Measurements from ENCODE around the gene FBXO41.

FBXO41 gene

DNA sequence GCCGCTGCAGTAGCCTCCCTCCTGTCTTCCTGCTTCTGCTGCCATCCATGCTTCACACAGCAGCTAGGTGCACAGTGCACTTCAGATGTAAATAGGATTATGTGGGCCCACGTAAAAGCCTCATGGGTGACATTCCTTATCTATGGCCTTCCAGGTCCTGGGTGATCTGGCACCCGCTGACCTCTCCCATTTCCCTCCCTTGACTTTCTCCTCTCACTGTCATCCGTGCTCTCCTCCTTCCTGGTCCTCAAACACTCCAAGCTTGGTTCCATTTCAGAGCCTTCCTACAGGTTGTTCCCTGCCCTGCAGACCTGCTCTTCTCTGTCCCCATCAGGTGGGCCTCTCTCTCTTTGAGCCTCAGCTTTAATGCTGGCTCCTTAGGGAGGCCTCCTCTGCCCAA, 74.3 kb downstream of the FBXO41 start:
- no peak for DNase-seq

- no peak for DNase-seq
Measured at GRCh38 chr2:73208258-73208657, 76.0 kb downstream of the FBXO41 start.

DNA sequence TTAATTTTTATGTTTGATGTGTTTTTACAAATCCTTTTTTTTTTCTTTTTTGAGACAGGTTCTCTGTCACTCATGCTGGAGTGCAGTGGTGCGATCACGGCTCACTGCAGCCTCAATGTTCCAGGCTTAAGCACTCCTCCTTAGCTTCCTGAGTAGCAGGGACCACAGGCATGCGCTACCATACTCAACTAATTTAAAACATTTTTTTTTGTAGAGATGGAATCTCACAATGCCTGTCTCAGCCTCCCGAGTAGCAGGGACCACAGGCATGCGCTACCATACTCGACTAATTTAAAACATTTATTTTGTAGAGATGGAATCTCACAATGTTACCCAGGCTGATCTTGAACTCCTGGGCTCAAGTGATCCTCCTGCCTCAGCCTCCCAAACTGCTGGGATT, 78.7 kb downstream of the FBXO41 start:
- no peak for DNase-seq

All from NCI-H187 (cell line).